Uterus (tissue), 4 donors: Measurements from ENCODE around the gene TP53RK. TPM values are rescaled to one million over a fixed set of nuclear protein-coding genes. Genes with fewer than 3 reads are reported as not detected.
"Not testable (repeated sequence)": the region's sequence is repeated elsewhere in the genome, so short reads cannot be mapped to it uniquely, and the experiment has no call there.

Experiments used
- DNase-seq, 2 donors: peaks; one replicate each; pipeline ENCODE4 v3.0.0-alpha.2; 2019 to 2020
- H3K27ac ChIP-seq, 2 donors: fragments of 200-600 bp; sonication (generic); 1 replicate in 1 of 2; 2 replicates in 1 of 2; pipeline ENCODE4 v1.5.1; 2016 to 2018
- H3K27me3 ChIP-seq, 2 donors: fragments of 200-600 bp; sonication (generic); one replicate each; pipeline ENCODE4 v1.5.1; 2018 to 2019; ENCODE audit warnings: control low read depth in 1 of 2
- H3K36me3 ChIP-seq, 2 donors: fragments of 200-600 bp; sonication (generic); one replicate each; pipeline ENCODE4 v1.5.1; 2019; ENCODE audit warnings: control low read depth in 1 of 2
- H3K4me1 ChIP-seq, 2 donors: fragments of 200-600 bp; sonication (generic); one replicate each; pipeline ENCODE4 v1.5.1; 2018 to 2019; ENCODE audit warnings: control low read depth in 1 of 2
- H3K4me3 ChIP-seq, 2 donors: fragments of 200-600 bp; sonication (generic); 1 replicate in 1 of 2; 2 replicates in 1 of 2; pipeline ENCODE4 v1.5.1; 2018 to 2019; ENCODE audit warnings: mild to moderate bottlenecking in 1 of 2
- H3K9me3 ChIP-seq, 2 donors: fragments of 200-600 bp; sonication (generic); one replicate each; pipeline ENCODE4 v1.5.1; 2019; ENCODE audit warnings: control low read depth in 1 of 2
- POLR2A ChIP-seq, 2 donors: fragments of 450-650 bp; IDR thresholded peaks; one replicate each; pipeline ENCODE4 v1.6.1; 2016; ENCODE audit warnings: antibody characterized with exemption in 2 of 2, mild to moderate bottlenecking in 1 of 2, moderate library complexity in 1 of 2
- intact Hi-C: fragments of 100-400 bp; cut with DNase I; formaldehyde crosslinking; loops from one replicate; pipeline ENCODE4 v1.15.1; 2023; ENCODE audit warnings: low total_unique reads
- total RNA-seq, 4 donors: library from RNA; depleted of rRNA in 3 of 4; stranded (reverse); fragments of >200 nt in 3 of 4; gene quantifications; one replicate each; pipeline versions ENCODE4 v1.1.0 to v1.2.4, GENCODE V29; 2014 to 2023
- TF ChIP-seq, protein P1 (sequence below), 4 experiments: fragments of 200-600 bp in 2 of 4; fragments of 450-650 bp in 2 of 4; sonication (generic) in 2 of 4; IDR thresholded peaks; one replicate each; pipeline ENCODE4 v1.5.1; 2016 to 2019; ENCODE audit warnings: antibody characterized with exemption in 4 of 4, mild to moderate bottlenecking in 2 of 4, moderate library complexity in 1 of 4
- donor health status: DM: yes; HTN: yes; CAD: no.

TP53RK gene
- total RNA-seq, 4 donors from 2014 or later, result 14.1 to 64.6 (median 40.2) TPM

- Histone ChIP-seq H3K9me3 (no peaks in the 10 kb centered on the region), H3K36me3 (no peaks in the 10 kb centered on the region), H3K27ac (no peak overlapping the region), H3K4me1 (no peaks in the 10 kb centered on the region), H3K4me3 (no peak overlapping the region), H3K27me3 (no peaks in the 10 kb centered on the region)
- intact Hi-C loops, result no loop called here
- TF ChIP-seq, protein P1, sequence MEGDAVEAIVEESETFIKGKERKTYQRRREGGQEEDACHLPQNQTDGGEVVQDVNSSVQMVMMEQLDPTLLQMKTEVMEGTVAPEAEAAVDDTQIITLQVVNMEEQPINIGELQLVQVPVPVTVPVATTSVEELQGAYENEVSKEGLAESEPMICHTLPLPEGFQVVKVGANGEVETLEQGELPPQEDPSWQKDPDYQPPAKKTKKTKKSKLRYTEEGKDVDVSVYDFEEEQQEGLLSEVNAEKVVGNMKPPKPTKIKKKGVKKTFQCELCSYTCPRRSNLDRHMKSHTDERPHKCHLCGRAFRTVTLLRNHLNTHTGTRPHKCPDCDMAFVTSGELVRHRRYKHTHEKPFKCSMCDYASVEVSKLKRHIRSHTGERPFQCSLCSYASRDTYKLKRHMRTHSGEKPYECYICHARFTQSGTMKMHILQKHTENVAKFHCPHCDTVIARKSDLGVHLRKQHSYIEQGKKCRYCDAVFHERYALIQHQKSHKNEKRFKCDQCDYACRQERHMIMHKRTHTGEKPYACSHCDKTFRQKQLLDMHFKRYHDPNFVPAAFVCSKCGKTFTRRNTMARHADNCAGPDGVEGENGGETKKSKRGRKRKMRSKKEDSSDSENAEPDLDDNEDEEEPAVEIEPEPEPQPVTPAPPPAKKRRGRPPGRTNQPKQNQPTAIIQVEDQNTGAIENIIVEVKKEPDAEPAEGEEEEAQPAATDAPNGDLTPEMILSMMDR (IDR thresholded peaks at IDR 0.05), result peak; percentile 54 to 66 (median 61)
- TF ChIP-seq POLR2A (IDR thresholded peaks at IDR 0.05), result no peak
- peak; percentile 31 to 44 for DNase-seq
Measured at GRCh38 chr20:46681032-46681854, 8.0 kb downstream of the TP53RK start.

DNA sequence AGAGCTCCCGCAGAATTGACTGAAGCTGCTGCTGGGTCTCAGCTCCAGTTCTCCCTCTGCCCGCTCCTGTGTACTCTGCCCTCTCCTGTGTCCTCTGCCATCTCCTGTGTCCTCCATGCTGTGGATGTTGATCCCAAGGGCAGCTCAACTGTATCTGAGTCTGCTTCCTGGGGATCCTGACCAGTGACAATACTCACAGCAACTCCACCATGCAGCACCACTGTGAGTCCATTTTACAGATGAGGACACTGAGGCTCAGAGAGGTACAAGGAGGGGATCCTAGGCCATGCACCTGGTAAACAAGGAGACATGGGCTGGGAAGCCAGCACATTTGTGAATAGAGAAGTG, 8.6 kb downstream of the TP53RK start:
- Histone ChIP-seq H3K27me3 (no peaks in the 10 kb centered on the region), H3K9me3 (no peaks in the 10 kb centered on the region), H3K4me3 (no peak overlapping the region), H3K4me1 (no peaks in the 10 kb centered on the region), H3K36me3 (no peaks in the 10 kb centered on the region), H3K27ac (no peak overlapping the region)
- DNase-seq, result no peak
- TF ChIP-seq, protein P1 (IDR thresholded peaks at IDR 0.05), result no peak
- TF ChIP-seq POLR2A (IDR thresholded peaks at IDR 0.05), result no peak
- intact Hi-C loops, result no loop called here

- Histone ChIP-seq H3K36me3 (no peaks in the 10 kb centered on the region), H3K4me3 (no peak overlapping the region), H3K27me3 (no peaks in the 10 kb centered on the region), H3K4me1 (no peaks in the 10 kb centered on the region), H3K27ac (no peak overlapping the region), H3K9me3 (no peaks in the 10 kb centered on the region)
- TF ChIP-seq POLR2A (IDR thresholded peaks at IDR 0.05), result no peak
- intact Hi-C loops, result no loop called here
- DNase-seq, result no peak
Measured at GRCh38 chr20:46678516-46678915, 10.7 kb downstream of the TP53RK start.

DNA sequence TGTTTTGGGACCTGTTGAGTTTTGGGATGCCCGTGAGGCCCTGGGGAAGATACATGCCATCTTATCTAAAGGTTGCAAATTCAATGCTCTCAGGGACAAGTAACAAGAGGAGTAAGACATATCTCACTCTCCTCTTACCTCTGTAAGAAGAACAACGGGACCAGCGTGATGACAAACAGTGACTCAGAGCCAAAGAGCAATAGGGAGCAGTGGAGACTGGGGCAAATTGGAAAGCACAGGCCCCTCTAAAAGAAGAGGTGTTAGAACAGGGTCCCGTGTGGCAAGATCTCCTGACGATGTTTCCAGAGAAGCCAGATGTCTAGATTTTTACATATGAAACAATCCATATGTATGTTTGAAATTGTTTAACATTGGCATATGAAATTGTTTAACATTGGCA, 11.6 kb downstream of the TP53RK start:
- TF ChIP-seq, protein P1 (IDR thresholded peaks at IDR 0.05), result no peak
- TF ChIP-seq POLR2A (IDR thresholded peaks at IDR 0.05), result no peak
- H3K27me3 ChIP-seq, result no peaks in the 10 kb centered on the region
- no peak overlapping the region for H3K27ac ChIP-seq
- no peaks in the 10 kb centered on the region for H3K9me3 ChIP-seq
- DNase-seq, result no peak
- H3K4me1 ChIP-seq, result no peaks in the 10 kb centered on the region
- H3K36me3 ChIP-seq, result no peaks in the 10 kb centered on the region
- no peak overlapping the region for H3K4me3 ChIP-seq
- intact Hi-C loops, result no loop called here

DNA sequence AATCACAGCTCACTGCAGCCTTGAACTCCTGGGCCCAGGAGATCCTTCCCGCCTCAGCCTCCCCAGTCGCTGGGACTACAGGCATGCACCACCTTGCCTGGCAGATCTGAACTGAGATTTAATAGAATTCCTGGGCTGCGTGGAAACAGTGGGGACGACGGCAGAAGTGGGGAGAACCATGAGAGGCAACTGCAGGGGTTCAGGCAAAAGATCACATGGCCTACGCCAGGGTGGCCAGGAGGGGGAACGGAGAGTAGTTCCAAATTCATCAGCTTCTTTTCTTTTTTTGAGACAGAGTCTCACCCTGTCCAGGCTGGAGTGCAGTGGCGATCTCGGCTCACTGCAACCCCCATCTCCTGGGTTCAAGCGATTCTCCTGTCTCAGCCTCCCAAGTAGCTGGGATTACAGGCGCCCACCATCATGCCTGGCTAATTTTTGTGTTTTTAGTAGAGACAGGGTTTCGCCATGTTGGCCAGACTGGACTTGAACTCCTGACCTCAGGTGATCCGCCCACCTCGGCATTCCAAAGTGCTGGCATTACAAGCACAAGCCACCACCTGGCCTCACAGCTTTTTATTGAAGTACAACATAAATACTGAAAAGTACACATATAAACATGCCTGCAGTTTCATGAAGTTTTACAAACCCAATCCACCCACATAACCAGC, 12.5 kb downstream of the TP53RK start:
- H3K27me3 ChIP-seq, H3K9me3 ChIP-seq, H3K4me3 ChIP-seq, H3K4me1 ChIP-seq, H3K27ac ChIP-seq, intact Hi-C loops, H3K36me3 ChIP-seq, DNase-seq: not testable (repeated sequence)
